Fibroblast of skin of left quadriceps (primary cell): ENCODE measurements around the gene ROBO4.

Source experiments
- DNase-seq, 2 experiments: peaks; one replicate each; pipeline ENCODE4 v3.0.0-alpha.2; 2013; ENCODE audit warnings: low read depth in 2 of 2

Gene ROBO4

DNA sequence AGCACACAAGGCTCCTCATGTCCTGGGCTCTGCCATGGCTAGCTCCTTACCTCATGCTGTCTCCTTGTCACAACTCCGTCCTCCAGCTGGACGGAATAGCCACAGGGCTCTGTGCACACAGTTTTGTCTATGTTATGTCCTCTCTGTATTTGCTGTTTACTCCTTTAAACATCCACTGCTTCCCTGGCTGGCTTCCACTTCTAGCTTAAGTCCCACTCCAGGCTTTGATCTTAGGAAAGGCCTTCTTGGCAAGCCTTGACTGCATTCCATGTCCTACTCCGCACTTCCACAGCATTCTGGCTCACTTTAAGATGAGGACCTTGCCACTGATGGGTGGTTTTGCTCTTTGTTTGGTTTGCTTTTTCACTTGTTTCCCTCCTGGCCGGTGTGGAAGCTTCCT, 55.4 kb downstream of the ROBO4 start:
- no peak for DNase-seq

DNA sequence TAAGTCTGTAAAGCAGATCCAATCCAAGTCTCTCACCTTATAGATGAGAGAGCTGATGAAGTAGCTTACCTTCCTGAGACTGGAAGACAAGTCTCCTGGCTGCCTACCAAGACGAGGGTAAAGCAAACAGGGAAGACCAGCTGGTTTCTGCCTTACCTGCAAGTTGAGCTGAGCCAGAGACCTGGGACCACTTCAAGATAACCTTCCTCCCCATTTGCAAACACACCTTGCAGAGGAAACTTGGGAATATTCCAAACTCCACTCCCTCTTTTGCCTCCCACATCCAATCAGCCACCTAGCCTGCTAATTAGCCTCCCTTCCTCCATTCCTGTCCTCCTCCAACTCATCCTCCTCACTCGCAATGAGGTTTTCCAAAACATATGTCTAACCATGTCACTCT, 55.8 kb downstream of the ROBO4 start:
- DNase-seq = no peak

DNA sequence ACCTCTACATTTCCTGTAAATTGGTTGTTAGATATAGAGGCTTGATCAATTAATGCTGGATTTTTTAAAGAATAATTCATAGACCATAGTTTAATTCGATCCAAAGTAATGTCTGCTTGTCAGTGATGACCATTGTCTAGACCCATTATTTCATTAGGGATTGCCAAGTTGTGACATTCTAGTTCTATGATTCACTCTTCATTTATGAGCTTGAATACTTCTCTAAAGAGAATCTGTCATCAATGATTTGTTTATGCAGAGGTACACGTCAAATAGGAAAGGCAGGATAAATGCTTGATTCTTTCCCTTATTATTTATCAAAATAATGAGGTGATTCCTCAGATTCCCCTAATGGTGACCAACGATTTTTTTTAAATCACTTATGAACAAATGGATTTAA, 56.5 kb downstream of the ROBO4 start:
- no peak for DNase-seq

DNA sequence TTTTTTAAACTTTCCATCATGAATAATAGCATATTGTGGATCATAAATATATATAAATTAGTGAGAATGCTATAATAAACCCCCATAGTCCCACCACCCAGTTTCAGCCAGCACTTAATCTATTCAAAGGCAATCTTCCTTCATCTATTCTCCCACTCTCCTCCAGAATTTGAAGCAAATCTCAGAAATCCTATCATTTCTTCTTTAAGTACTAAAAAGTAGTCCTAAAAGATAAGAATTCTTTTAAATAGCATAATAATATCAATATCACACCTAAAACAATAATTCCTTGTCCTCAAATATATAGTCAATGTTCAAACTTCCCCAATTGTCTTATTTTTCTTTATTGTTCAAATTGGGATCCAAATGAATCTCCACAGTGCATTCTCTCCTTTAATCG, 57.0 kb downstream of the ROBO4 start:
- DNase-seq = no peak

DNA sequence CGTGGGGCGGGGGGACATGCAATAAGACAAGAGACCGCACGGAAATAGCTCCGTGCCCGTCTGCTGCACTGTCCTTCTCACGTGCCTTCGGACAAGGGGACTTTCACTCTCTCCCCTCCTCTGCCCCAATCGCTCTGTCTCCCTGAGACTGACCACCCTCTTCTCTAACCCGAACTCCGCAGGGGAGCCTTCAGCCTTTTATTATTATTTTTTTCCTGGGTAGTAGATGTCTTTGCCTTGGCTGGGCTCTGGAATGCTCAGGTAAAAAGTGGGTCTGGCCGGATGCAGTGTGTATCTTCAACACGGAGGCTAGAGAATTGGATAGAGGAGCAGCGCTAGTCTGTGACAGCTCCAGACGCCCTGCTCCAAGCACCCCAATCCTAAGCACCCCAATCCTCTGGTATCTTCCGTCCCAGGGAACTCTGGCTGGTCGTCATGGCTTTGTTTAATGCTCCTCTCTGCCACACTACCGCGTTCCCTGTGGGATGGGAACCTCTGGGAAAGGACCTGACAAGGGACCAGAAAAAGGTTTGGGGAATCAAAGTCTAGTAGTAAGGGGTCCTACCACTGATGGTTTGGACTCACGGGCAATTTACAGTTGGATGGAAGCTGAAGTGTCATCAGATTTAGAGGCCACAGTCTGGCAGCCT, 57.6 kb downstream of the ROBO4 start:
- no peak for DNase-seq

DNA sequence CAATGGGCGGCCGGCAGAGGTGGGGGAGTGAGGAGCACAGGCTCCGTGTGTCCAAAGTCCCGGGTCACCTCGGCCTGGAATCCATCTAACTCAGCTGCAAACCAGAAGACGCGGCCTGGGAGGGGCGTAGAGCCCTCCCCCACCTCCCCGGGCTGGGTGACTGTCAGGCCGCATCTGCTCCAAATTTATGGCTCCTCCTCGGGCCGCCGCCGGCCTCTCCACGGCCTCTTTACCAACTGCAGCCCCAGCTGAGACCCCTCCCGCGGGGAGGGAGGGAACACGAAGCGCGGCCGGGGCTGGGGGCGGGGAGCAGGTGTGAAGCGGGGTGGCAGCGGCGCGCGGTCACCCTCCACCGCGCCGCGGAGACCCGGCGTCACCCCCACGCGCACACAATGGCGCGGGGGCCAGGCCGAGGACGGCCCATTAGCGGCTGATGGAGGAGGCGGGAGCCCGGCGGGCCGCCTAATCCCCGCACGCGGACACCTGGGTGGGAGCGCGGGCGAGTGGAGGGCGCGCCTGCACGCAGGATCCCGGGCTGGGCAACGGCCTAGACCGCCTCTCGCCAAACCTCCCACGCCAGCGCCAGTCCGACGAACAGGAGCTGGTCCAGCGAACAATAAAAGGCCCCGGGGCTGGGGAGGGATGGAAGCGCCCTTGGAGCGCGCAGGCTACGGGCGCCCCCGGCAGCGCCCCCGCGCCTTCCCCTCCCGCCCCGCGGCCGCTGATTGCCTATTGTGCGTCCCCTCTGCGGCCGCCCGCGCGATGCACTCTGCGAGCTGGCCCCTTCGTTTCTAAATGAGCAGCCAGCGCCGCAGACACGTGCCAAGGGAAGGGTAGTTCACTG, 58.3 kb downstream of the ROBO4 start:
- no peak for DNase-seq

DNA sequence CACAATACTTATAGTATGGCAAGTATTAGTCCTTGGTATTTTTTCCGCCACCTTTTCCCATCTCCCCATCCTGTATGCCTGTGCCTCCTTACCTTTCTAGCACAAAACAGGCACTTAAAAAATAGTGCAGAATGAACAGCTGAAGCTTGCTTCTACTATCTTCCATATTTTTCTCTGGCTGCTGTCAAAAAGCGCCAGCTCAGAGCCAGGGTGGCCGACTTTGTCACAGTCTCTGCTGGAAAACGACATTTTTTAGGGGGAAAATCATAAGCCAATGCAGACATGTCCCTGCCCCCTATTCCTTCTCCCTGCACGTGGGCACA, 58.9 kb downstream of the ROBO4 start:
- no peak for DNase-seq

DNA sequence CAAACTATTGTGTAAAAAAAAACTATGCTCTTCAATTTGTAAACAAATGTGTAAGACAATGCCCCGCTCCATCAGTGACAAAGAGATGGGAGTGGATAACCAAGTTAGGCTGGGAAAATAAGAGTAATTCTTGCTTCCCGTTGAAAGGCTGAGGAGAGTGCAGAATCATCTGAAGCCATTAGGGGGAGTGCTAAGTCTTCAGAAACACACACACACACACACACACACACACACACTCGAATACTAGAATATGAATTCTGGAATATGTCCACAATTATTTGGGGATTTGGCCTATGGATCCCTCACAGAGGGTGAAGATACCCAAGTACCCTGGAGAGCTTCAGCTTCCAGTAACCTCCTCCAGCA, 60.2 kb downstream of the ROBO4 start:
- DNase-seq = peak; percentile 58 to 62

DNA sequence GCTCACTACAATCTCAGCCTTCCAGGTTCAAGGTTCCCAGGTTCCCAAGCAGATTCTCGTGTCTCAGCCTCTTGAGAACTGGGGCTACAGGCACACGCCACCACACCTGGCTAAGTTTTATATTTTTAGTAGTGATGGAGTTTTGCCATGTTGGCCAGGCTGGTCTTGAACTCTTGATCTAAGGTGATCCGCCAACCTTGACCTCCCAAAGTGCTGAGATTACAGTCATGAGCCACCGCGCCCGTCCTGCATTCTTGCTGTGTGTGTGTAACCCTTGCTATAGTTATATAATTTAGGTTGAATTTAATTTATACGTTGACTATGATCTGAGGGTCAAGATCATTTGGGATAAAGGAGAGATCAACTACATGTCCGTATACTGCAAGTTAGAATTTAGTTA, 61.7 kb downstream of the ROBO4 start:
- no peak for DNase-seq

DNA sequence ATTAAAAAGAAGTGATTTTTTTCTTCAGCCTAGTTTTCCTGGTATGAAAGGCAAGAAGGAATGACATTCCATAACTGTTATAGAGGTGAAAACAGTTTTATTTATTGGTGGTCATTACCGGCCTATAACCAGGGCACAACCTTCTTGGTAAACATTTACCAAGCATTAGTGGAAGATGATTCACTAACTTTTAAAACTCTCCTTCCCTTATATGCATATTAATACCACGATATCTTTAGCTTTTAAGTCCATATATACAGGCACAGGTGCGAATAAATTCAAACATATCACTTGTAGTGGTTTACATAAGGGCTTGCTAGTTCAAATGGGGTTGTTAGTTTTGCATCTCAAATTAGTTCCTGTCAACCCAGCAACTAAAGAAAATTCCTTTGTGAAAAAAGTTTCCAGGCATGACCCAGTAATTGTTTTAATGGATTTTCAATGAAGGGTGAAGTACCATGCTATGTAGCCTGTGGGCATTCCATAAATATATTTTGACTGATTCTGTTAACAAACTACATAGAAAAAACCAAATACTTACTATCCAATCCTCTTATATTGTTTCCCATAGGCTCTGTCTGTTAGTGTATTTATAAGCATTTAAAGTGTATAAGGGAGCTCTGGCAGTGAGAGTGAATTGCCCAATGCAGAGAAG, 63.0 kb downstream of the ROBO4 start:
- no peak for DNase-seq
